ENCODE measurements around the gene HNRNPA3. TPM values are rescaled to one million over a fixed set of nuclear protein-coding genes. Genes with fewer than 3 reads are reported as not detected.
A peak's percentile ranks its signal among the peaks of the same experiment; 100 is the strongest.

The HNRNPA3 gene
- total RNA-seq, 1 experiment from 2014 or later = 328 TPM

DNA sequence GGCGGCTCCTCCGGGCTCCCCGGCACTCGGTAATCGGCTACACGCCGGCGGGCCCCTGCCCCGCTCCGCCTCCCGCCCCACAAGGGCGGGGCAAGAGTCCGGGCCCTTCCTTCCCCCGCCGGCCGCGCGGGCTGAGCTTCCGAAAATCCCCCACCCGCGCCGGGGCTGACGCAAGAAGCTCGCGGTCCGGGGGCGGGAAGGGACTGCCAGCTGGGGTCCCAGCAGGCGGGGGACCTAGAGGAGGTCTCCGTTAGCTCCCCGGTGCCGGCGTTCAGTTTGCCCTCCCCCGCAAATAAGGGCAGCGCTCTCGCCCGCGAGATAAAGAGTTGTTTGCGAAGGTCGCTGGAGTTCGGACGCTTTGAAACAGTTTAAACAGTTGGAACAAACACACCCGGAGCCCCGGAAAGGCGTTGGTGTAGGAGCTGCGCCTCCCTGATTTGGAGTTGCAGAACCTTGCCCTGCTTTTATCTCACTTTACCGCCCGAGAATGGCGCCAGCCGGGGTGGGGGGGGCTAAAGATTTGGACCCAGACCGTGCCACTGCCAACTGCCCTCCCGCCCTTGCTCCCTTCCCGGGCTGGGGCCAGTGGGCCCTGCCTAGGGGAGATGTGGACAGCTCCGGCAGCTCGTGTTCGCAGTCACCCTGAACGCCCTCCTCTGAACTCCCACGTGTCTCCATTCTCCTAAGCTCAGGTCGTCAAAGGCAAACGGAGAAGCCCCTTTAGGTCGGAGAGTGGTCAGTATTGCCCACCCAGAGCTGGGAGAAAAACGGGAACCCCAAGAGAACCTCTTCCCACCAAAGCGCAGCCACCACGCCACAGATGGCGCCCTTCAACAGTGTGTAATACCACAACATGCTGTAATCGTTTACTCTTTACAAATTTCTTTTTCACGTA, 52.3 kb downstream of the HNRNPA3 start, which contains the start of gene NFE2L2:
NFE2L2 (minus strand) TSS at position 35 of the 895 bp plus-strand sequence. CDS start 151 bp downstream, outside the sequence.
- peaks cover 8% of the 10 kb centered on the region; the same call in 1 of the 2 replicates for H4K20me1 ChIP-seq (ENCODE audit: insufficient read depth)
- POLR2A ChIA-PET = interaction anchor here (0.7 to 3.5 kb wide), 17 partner anchors 10 to 159 kb away, joined by 3 to 22 read pairs (median 4); partner anchors contain the start of gene AGPS
- H3K9ac ChIP-seq (ENCODE audit: low read length) = peak within 1 kb of the TSS; percentile 98
- peak within 1 kb of the TSS; percentile 92 for H3K27ac ChIP-seq (ENCODE audit: low read depth, low read length)
- DNase-seq (ENCODE audit: low read depth, low spot score) (peak; percentile 62), ATAC-seq (peak; percentile 78)
- H3K79me2 ChIP-seq (ENCODE audit: insufficient read depth, low read length) = peaks cover 45% of the 10 kb centered on the region
- H3K4me2 ChIP-seq (ENCODE audit: low read length) = peak within 1 kb of the TSS; percentile 92
- peak within 1 kb of the TSS; percentile 76 to 83 for H3K4me3 ChIP-seq (replicated peaks in 1 of 2; ENCODE audit: low read depth in 1 of 2, low read length in 2 of 2)
- peak within 1 kb of the TSS; percentile 60 for H2AFZ ChIP-seq (ENCODE audit: low read depth, low read length, poor library complexity, severe bottlenecking)
- no peaks in the 10 kb centered on the region for H3K9me2 ChIP-seq (ENCODE audit: insufficient read depth)
- intact Hi-C loops (cut with micrococcal nuclease) = no loop called here
- CTCF ChIA-PET = interaction anchor here (0.7 to 3.0 kb wide), 11 partner anchors 9 to 152 kb away, joined by 3 to 22 read pairs (median 3); no protein-coding TSS in a partner anchor
- H3K27me3 ChIP-seq (ENCODE audit: insufficient read depth, low read length) = no peaks in the 10 kb centered on the region
- peaks cover 28 to 47% of the 10 kb centered on the region in 2 experiments for H3K4me1 ChIP-seq (ENCODE audit: control insufficient read depth in 1 of 2, insufficient read depth in 2 of 2, low read length in 2 of 2)
- H3K36me3 ChIP-seq (ENCODE audit: control insufficient read depth in 1 of 2, insufficient read depth in 2 of 2, low read length in 2 of 2) = peaks cover 0 to 6% of the 10 kb centered on the region in 2 experiments; a peak in 1 of 4 replicates
- RAD21 ChIA-PET (ENCODE audit: low non-redundant PET in 1 of 2, low total read pairs in 2 of 2, uncharacterized antibody in 2 of 2, unreplicated experiment in 2 of 2) = interaction anchor here in 1 of 2 experiments (1.1 kb wide), 1 partner anchor 100 kb away, joined by 3 read pairs; no protein-coding TSS in a partner anchor
- TSS peak; percentile 91 for BruUV-seq (replicated peaks)
- no peaks in the 10 kb centered on the region for H3K9me3 ChIP-seq (ENCODE audit: control insufficient read depth in 1 of 2, insufficient read depth in 1 of 2, low read depth in 1 of 2, low read length in 2 of 2)
- TF ChIP-seq EZH2phosphoT487 (IDR thresholded peaks at IDR 0.05; ENCODE audit: borderline replicate concordance) = no peak
- TF ChIP-seq FOSL1 (IDR thresholded peaks at IDR 0.05; ENCODE audit: low read depth) = no peak
- no peak for TF ChIP-seq SRF (IDR thresholded peaks at IDR 0.05; ENCODE audit: low read depth)
- TF ChIP-seq EGR1 (IDR thresholded peaks at IDR 0.05; ENCODE audit: low read depth) = peak; percentile 95
- no peak for TF ChIP-seq ZNF274 (IDR thresholded peaks at IDR 0.05; ENCODE audit: low read depth, low read length)
- TF ChIP-seq CBX3 (IDR thresholded peaks at IDR 0.05; ENCODE audit: low read depth) = no peak
- TF ChIP-seq, protein P1, sequence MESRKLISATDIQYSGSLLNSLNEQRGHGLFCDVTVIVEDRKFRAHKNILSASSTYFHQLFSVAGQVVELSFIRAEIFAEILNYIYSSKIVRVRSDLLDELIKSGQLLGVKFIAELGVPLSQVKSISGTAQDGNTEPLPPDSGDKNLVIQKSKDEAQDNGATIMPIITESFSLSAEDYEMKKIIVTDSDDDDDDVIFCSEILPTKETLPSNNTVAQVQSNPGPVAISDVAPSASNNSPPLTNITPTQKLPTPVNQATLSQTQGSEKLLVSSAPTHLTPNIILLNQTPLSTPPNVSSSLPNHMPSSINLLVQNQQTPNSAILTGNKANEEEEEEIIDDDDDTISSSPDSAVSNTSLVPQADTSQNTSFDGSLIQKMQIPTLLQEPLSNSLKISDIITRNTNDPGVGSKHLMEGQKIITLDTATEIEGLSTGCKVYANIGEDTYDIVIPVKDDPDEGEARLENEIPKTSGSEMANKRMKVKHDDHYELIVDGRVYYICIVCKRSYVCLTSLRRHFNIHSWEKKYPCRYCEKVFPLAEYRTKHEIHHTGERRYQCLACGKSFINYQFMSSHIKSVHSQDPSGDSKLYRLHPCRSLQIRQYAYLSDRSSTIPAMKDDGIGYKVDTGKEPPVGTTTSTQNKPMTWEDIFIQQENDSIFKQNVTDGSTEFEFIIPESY (IDR thresholded peaks at IDR 0.05; ENCODE audit: extremely low read depth, insufficient replicate concordance, low read length) = no peak
- no peak; the same call in 1 of the 2 replicates for TF ChIP-seq SIN3A (IDR thresholded peaks at IDR 0.05; ENCODE audit: low read depth)
- TF ChIP-seq YY1 (IDR thresholded peaks at IDR 0.05; ENCODE audit: extremely low read depth, insufficient replicate concordance, low read depth, low read length) = no peak
- no peak for TF ChIP-seq POLR2A (IDR thresholded peaks at IDR 0.05; ENCODE audit: borderline replicate concordance, extremely low read depth, insufficient read depth, insufficient read length)
- peak; percentile 43 for TF ChIP-seq RAD21 (IDR thresholded peaks at IDR 0.05; ENCODE audit: low read depth)
- TF ChIP-seq EZH2 (IDR thresholded peaks at IDR 0.05) = no peak
- TF ChIP-seq POLR2AphosphoS5 (IDR thresholded peaks at IDR 0.05; ENCODE audit: low read depth, low read length) = peak; percentile 73
- TF ChIP-seq TCF7L2 (IDR thresholded peaks at IDR 0.05; ENCODE audit: borderline replicate concordance, extremely low read depth, insufficient read depth, insufficient read length) = peak; percentile 70
- TF ChIP-seq ZFX (IDR thresholded peaks at IDR 0.05) = no peak
- 0 out of 2 replicates have a peak, but pooled peaks have one; percentile 22 for TF ChIP-seq JUND (IDR thresholded peaks at IDR 0.05)
- TF ChIP-seq, protein P2, sequence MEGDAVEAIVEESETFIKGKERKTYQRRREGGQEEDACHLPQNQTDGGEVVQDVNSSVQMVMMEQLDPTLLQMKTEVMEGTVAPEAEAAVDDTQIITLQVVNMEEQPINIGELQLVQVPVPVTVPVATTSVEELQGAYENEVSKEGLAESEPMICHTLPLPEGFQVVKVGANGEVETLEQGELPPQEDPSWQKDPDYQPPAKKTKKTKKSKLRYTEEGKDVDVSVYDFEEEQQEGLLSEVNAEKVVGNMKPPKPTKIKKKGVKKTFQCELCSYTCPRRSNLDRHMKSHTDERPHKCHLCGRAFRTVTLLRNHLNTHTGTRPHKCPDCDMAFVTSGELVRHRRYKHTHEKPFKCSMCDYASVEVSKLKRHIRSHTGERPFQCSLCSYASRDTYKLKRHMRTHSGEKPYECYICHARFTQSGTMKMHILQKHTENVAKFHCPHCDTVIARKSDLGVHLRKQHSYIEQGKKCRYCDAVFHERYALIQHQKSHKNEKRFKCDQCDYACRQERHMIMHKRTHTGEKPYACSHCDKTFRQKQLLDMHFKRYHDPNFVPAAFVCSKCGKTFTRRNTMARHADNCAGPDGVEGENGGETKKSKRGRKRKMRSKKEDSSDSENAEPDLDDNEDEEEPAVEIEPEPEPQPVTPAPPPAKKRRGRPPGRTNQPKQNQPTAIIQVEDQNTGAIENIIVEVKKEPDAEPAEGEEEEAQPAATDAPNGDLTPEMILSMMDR (IDR thresholded peaks at IDR 0.05 in 2 of 3, conservative IDR thresholded peaks at IDR 0.05 in 1 of 3; ENCODE audit: borderline replicate concordance in 1 of 3, insufficient read depth in 1 of 3, low read depth in 2 of 3, low read length in 2 of 3) = peak in 2 of 3 experiments; percentile 19 to 44; a peak in 2 of 6 replicates
- TF ChIP-seq CEBPB (IDR thresholded peaks at IDR 0.05; ENCODE audit: low read depth) = peak; percentile 88
